GM12801 (cell line): Measurements from ENCODE around the gene AKT3.

Experiments used
- TF ChIP-seq, protein P1 (sequence below): IDR thresholded peaks from one replicate; pipeline ENCODE4 v1.5.1; 2011; ENCODE audit warnings: control low read depth; ENCODE audit not compliant: insufficient read length; ENCODE audit errors: extremely low read depth

AKT3 gene

DNA sequence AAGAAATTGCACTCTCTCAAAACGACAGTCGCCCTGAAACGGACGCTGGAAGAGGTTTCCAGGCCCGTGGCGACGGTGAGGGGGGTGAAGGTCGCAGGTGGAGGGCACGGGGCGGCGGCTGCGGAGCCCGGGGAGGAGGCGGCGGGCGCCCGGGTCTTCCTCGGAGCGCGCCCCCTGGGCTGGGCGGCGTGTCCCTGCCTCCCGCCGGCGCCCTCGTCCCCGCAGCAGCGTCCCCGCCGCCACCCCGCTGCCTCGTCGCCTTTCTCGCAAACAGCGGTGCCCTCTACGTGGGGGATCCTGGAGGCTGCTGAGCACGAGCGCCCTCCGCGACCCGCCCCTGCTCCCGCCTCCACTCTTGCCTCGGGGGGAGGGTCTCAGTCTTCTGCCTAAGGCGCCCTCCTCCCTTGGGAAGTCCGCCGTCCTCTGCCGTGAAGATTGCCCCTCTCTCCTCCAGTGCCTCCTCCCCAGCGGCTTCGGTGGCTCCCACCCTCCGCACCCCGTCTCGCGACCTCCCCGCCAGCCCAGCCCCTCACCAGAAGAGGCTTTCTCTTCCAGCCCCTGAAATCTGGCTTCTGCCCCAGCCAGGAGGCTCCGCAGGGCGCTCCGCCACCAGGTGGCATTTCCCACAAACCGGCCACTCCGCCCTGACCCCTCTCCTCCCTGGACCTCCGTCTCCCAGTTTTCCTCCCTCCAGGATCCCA is 366.8 kb downstream of the AKT3 start:
- TF ChIP-seq, protein P1, sequence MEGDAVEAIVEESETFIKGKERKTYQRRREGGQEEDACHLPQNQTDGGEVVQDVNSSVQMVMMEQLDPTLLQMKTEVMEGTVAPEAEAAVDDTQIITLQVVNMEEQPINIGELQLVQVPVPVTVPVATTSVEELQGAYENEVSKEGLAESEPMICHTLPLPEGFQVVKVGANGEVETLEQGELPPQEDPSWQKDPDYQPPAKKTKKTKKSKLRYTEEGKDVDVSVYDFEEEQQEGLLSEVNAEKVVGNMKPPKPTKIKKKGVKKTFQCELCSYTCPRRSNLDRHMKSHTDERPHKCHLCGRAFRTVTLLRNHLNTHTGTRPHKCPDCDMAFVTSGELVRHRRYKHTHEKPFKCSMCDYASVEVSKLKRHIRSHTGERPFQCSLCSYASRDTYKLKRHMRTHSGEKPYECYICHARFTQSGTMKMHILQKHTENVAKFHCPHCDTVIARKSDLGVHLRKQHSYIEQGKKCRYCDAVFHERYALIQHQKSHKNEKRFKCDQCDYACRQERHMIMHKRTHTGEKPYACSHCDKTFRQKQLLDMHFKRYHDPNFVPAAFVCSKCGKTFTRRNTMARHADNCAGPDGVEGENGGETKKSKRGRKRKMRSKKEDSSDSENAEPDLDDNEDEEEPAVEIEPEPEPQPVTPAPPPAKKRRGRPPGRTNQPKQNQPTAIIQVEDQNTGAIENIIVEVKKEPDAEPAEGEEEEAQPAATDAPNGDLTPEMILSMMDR, result no peak

DNA sequence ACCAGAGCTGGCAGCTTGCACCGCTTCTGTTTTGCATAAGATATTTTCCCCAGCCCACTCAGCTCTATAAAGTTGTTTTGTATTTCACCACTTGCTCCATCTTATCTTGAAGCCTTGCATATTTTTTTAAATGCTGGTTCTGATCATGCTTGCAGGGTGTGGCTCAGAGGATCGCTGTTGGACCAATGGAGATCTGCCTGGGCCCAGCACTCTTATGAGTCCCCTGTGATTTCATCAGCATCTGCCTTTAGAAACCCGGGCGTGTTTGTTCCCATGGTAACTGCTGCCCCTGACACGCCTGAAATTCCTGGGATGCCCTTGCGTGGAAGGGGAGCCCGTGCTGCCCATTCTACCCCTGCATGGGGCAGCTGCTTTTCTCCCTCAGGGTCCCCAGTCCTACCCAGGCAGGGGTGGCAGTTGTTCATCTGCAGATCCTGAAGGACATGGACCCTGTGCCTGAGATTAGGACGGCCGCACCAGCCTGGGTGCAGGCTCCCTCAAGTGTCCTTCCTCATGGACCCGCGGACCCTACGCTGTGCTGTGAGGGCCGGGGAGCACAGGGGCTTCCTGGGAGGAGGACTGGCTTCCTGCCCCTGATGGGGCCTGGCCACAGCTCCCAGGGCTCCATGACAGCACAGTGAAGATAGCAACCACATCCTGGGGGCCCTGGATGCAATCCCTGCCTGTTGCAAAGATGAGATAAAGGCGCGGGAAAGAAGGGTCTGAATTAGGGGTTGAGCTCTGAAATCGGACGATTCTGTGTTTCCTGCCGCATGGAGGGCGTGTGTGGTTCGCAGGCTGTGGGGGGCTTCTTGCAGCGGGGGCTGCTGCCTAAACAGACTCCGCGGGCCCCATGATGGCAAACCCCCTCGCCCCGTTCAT is 367.7 kb downstream of the AKT3 start:
- TF ChIP-seq, protein P1, result no peak

DNA sequence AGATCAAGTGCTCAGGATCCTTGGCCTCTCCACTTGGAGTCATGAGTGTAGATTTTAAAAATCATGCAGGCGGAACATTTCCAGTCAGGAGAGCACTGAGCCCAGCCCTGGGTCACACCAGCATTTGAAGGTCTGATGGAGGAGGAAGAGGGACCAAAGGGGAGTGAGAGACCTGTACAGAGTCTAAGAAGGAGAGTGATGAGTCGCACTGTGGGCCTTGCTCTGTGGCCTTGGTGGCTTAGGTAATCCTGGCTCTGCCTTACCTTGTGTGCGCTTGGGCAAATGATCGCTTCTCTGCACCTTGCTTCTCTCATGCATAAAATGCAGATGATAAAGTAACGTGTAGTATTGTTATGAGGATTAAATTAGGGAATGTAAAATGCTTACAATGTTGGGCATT is 368.9 kb downstream of the AKT3 start:
- TF ChIP-seq, protein P1, result no peak

DNA sequence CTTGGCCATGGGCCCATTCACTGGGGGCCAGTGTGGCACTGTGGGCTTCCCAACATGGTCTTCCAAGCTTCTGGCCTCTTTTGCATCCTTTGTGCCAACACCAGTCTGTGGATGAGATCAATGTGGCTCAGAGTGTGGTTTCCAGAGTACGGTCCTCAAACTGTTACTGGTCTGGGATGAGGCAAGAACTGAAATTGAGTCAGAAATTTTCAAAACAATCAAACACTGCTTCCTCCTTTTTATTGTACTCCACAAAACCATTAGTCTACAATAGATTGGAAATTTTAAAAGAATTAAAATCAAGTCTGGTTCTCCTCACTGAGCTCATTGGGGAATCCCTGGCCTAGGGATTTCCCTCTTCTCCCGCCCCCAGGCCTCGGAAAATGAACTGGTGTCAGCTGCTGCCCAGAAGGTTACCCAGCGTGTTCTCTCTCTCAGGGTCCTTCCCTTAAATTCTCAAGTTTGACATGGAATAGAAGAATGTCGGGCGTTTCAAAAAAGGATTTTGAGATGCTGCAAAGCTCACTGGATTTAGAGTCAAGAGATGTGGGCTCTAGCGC is 372.2 kb downstream of the AKT3 start:
- TF ChIP-seq, protein P1, result no peak

DNA sequence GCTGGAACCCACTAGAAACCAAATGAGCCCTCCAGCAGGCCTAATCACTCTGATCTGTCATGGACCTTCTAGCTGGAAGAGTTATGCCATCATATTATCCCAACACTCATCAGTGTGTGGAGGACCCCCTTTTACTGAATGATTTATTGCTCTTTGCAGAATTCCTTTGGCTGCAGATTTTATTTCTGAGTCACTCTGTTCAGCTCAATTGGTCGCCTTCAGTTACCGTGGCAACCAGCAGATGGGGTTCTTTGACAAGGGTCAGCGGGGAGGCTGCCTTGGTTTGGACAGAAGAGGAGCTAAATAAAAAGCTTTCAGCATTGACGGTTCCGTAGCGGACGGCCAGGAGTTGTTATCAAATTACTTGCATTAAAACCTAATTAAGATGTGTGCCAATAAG is 374.1 kb downstream of the AKT3 start:
- TF ChIP-seq, protein P1, result no peak

DNA sequence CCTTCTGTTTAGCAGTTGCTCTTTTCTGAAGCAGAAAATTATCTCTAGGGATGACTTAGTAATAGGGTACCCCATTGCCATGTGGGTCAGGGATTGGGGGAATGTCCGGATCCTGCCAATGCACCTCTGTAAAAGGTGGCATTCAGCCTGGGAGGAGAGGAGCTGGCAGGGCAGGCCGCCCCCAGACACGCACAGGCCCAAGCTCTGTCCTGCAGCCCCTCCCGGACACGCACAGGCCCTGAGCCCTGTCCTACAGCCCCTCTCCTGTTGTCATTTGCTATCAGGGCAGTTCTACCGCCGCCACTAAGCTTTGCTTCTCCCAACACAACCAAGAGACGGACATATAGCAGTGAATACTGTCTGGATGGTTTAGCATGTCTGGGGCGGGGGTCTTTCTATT is 375.1 kb downstream of the AKT3 start:
- TF ChIP-seq, protein P1, result no peak

DNA sequence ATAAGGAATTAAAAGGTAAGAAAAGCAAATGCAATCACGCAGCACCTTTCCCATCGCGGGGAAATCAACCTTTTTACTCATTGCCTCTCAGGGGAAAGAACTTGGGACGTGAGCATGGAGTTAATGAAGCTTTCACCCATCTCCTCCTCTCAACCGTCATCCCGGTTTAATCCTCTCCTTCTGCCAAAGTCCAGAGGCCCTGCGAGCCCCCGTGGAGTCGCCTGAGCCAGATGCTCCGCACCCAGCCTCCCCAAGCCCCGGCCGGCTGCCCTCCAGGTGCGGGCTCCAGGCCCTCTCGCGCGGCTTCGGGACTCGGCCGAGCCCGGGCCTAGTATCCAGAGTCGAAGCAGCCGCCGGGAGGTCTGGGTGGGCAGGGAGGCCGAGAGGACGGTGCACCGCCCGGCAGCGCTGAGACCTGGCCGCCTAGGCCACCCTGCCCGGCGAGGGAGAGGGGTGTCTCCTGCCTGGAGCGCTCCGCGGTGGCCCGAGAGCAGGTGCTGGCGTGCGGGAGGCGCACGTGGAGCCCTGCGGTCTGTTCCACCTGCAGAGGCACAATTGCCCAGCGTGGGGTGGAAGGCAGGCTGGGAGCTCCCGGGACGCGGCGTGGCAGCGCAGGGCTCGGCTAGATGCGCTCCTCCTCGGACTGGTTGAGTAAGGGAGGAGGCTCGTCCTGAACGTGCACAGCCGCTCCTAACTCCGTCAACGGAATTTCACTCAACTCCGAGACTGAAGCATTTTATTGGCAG is 375.7 kb downstream of the AKT3 start:
- TF ChIP-seq, protein P1, result no peak
